Measurements from ENCODE around the gene GUK1. TPM values are rescaled to one million over a fixed set of nuclear protein-coding genes. Genes with fewer than 3 reads are reported as not detected.
A peak's percentile ranks its signal among the peaks of the same experiment; 100 is the strongest.

GUK1 gene
- total RNA-seq = 100 to 1,000 TPM; 124 to 406 (median 289) TPM

- H3K27me3 ChIP-seq = no peaks in the 10 kb centered on the region
- H3K4me1 ChIP-seq = peaks cover 0 to 26% of the 10 kb centered on the region in 2 donors
- no peaks in the 10 kb centered on the region for H3K9me3 ChIP-seq
- H3K27ac ChIP-seq = peak within 1 kb of the TSS; percentile 87 to 96
- TF ChIP-seq CTCF (IDR thresholded peaks at IDR 0.05) (peak in 3 of 4 experiments; percentile 35 to 73 (median 44)), POLR2A (IDR thresholded peaks at IDR 0.05) (peak; percentile 91 to 99)
- intact Hi-C loops (cut with DNase I; ENCODE audit: low total_unique reads) = no loop called here
- H3K4me3 ChIP-seq = peak within 1 kb of the TSS; percentile 78 to 99
- DNase-seq = peak; percentile 99 to 100
- no peaks in the 10 kb centered on the region for H3K36me3 ChIP-seq
Observed at GRCh38 chr1:228139931-228140723, at the start of gene GUK1. Gene GUK1 (plus strand): TSS chr1:228140279. CDS start chr1:228140303, 24 bp downstream.

GRCh38 chr1:228090613-228091081, 49.4 kb upstream of the GUK1 start:
- Histone ChIP-seq H3K27ac (no peak overlapping the region), H3K4me1 (peaks cover 16 to 52% of the 10 kb centered on the region in 2 donors), H3K4me3 (no peak overlapping the region), H3K9me3 (peaks cover 0 to 12% of the 10 kb centered on the region in 2 donors), H3K27me3 (no peaks in the 10 kb centered on the region), H3K36me3 (no peaks in the 10 kb centered on the region)
- intact Hi-C loops (cut with DNase I; ENCODE audit: low total_unique reads) = no loop called here
- peak in 1 of 2 donors; percentile 12 for DNase-seq
- TF ChIP-seq CTCF (IDR thresholded peaks at IDR 0.05) (no peak), POLR2A (IDR thresholded peaks at IDR 0.05) (no peak)

GRCh38 chr1:228091084-228091483, 49.0 kb upstream of the GUK1 start:
- Histone ChIP-seq H3K4me3 (no peak overlapping the region), H3K27ac (no peak overlapping the region), H3K4me1 (peaks cover 16 to 48% of the 10 kb centered on the region in 2 donors), H3K36me3 (no peaks in the 10 kb centered on the region), H3K27me3 (no peaks in the 10 kb centered on the region), H3K9me3 (peaks cover 0 to 12% of the 10 kb centered on the region in 2 donors)
- TF ChIP-seq POLR2A (IDR thresholded peaks at IDR 0.05) (no peak), CTCF (IDR thresholded peaks at IDR 0.05) (no peak)
- no peak for DNase-seq
- intact Hi-C loops (cut with DNase I; ENCODE audit: low total_unique reads) = no loop called here

- H3K27ac ChIP-seq = no peak overlapping the region
- intact Hi-C loops (cut with DNase I; ENCODE audit: low total_unique reads) = no loop called here
- TF ChIP-seq CTCF (IDR thresholded peaks at IDR 0.05) = no peak
- no peaks in the 10 kb centered on the region for H3K27me3 ChIP-seq
- no peak overlapping the region for H3K4me3 ChIP-seq
- no peak for DNase-seq
- H3K9me3 ChIP-seq = peaks cover 0 to 12% of the 10 kb centered on the region in 2 donors
- peaks cover 6 to 34% of the 10 kb centered on the region in 2 donors for H3K4me1 ChIP-seq
- H3K36me3 ChIP-seq = no peaks in the 10 kb centered on the region
Observed at GRCh38 chr1:228092342-228093049, 47.6 kb upstream of the GUK1 start.

Measured in uterus (tissue), 4 donors.